Left ventricle myocardium superior (tissue), 1 donor: ENCODE data around the gene RPS6KA4. TPM values are rescaled to one million over a fixed set of nuclear protein-coding genes. Genes with fewer than 3 reads are reported as not detected.
A peak's percentile ranks its signal among the peaks of the same experiment; 100 is the strongest.

Source experiments
- ATAC-seq: fragments of 200-7000 bp; cut with Tn5 transposase; one replicate; pipeline ENCODE4 v1.9.1; 2020; ENCODE audit warnings: mild to moderate bottlenecking, moderate library complexity
- DNase-seq: peaks from one replicate; pipeline ENCODE4 v3.0.0-alpha.2; 2020
- intact Hi-C: fragments of 100-400 bp; cut with micrococcal nuclease; formaldehyde crosslinking; loops from one replicate; pipeline ENCODE4 v1.11.0; 2022
- total RNA-seq: library from RNA; stranded (reverse); fragmentation: NEBNext Ultra II Directional; extraction: Animal tissue kit (Norgen Biotek cat#: 25700); gene quantifications from one replicate; pipeline ENCODE4 v1.2.1, GENCODE V29; 2021
- donor health status: DM: no; HTN: yes; CAD: no; lungs with severe emphysema.

Gene RPS6KA4
- total RNA-seq, 1 donor from 2014 or later, result 15.1 TPM

DNA sequence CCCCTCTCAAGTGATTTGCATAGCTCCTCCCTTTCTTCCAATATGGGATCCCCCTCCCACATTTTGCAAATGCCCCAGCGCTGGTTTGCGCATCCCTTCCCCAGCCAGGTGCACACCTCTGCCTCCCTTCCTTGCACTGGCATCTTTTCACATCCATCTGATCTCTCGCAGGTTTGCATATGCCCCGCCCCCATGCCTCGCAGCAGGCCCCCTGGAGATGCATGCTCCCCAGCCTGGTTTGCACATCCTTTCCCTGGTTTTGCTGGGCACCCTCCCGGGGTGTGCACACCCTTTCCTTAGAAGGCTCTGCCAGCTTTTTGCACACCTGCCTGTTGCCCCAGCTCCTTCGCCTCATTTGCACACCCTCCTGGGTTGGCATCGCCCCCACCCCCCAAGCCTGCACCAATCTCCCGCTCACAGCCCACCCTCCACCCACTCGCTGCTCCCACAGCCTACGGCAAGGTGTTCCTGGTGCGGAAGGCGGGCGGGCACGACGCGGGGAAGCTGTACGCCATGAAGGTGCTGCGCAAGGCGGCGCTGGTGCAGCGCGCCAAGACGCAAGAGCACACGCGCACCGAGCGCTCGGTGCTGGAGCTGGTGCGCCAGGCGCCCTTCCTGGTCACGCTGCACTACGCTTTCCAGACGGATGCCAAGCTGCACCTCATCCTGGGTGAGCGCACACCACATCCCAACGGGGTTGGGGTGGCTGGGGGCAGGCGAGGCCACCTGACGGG is 917 bp downstream of the RPS6KA4 start:
- DNase-seq, result no peak
- no peak for ATAC-seq
- intact Hi-C loops, result no loop called here

GRCh38 chr11:64360448-64360921 is 1.5 kb downstream of the RPS6KA4 start:
- intact Hi-C loops, result no loop called here
- DNase-seq (no peak), ATAC-seq (no peak)

- intact Hi-C loops, result no loop called here
- ATAC-seq, result no peak
- no peak for DNase-seq
Observed at GRCh38 chr11:64361659-64362058, 2.7 kb downstream of the RPS6KA4 start.

GRCh38 chr11:64362339-64362738 is 3.4 kb downstream of the RPS6KA4 start:
- DNase-seq (no peak), ATAC-seq (no peak)
- intact Hi-C loops, result no loop called here

DNA sequence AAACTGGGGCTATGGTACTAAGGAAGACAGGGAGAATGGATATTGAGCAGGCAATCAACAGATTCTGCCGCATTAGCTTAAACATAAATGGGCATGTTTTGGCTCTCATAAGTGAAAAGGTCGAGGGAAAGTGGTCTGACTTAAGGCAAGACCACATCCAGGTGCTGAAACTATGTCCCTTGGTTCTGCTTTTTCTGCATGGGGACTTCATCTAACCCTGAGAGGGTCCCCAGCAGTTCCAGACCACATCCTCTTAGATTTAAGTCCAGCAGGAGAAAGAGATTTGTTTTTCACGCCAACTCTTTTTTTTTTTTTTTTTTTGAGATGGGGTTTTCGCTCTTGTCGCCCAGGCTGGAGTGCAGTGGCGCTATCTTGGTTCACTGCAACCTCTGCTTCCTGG is 5.5 kb downstream of the RPS6KA4 start:
- intact Hi-C loops, result no loop called here
- no peak for DNase-seq
- ATAC-seq, result no peak

DNA sequence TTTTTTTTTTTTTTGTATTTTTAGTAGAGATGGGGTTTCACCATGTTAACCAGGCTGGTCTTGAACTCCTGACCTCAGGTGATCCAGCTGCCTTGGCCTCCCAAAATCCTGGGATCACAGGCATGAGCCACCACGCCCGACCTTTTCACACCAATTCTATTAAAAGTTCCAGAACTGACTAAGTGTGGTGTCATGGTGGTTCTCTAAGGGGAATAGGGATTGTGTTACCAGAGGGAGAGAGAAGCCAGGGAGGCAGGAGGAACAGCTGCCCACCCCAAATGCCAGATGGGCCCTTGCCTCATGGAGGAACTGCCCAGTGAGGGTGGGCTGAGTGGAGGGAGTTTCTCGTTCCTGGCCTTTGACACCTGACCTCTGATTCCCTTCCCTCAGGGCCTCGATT is 5.9 kb downstream of the RPS6KA4 start:
- intact Hi-C loops, result no loop called here
- DNase-seq, result no peak
- ATAC-seq, result no peak

- DNase-seq, result no peak
- ATAC-seq, result no peak
- intact Hi-C loops, result no loop called here
Observed at GRCh38 chr11:64366751-64367150, 7.8 kb downstream of the RPS6KA4 start.

GRCh38 chr11:64367931-64368672 is 9.1 kb downstream of the RPS6KA4 start:
- ATAC-seq (no peak), DNase-seq (no peak)
- intact Hi-C loops, result no loop called here

DNA sequence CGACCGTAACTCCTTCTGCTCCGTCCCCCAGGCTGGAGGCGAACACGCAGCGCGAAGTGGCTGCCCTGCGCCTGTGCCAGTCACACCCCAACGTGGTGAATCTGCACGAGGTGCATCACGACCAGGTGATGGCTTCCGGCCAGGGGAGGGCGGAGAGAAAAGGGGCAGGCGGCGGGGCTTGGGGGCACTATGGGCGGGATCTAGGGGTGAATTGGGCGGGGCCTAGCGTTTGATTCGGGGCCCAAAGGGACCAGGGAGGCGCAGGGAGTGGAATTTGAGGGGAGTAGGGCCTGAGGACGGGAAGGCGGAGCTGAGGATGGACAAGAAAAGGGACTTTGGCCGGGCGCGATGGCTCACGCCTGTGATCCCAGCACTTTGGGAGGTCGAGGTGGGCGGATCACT is 9.7 kb downstream of the RPS6KA4 start:
- DNase-seq (no peak), ATAC-seq (no peak)
- intact Hi-C loops, result no loop called here

DNA sequence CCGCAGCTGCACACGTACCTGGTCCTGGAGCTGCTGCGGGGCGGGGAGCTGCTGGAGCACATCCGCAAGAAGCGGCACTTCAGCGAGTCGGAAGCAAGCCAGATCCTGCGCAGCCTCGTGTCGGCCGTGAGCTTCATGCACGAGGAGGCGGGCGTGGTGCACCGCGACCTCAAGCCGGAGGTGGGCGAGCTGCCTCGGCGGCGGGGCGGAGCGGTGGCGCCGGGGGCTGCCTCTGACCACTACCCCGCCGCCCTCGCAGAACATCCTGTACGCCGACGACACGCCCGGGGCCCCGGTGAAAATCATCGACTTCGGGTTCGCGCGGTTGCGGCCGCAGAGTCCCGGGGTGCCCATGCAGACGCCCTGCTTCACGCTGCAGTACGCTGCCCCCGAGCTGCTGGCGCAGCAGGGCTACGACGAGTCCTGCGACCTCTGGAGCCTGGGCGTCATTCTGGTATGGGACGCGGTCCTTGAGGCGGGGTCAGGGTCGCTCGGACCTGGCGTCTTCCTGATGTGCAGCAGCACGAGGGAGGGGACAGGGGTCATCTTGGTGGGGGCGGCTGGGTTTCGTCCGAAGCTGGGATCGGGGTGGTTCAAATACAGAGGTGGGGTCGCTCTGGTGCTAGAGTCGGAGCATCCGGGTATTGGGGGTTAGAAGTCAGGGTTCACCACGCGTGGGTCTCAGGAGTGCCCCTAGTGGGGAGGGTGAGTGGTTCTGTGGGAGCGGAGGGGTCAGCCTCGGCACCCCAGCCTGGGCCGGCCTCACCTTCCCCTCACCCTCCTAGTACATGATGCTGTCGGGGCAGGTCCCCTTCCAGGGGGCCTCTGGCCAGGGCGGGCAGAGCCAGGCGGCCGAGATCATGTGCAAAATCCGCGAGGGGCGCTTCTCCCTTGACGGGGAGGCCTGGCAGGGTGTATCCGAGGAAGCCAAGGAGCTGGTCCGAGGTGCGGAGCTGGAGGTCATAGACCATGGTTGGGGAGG is 10.8 kb downstream of the RPS6KA4 start:
- no peak for ATAC-seq
- no peak for DNase-seq
- intact Hi-C loops, result no loop called here

DNA sequence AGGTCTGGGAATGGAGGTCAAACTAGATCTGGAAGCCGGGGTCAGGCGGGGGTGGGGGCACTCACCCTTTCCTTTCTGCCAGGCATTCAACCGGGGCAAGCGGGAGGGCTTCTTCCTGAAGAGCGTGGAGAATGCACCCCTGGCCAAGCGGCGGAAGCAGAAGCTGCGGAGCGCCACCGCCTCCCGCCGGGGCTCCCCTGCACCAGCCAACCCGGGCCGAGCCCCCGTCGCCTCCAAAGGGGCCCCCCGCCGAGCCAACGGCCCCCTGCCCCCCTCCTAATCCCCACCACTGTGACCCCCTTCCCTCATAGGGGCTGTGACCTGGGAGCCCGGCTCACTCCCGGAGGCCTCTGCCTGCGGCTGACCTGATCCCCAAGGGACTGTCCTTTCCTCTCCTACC is 12.2 kb downstream of the RPS6KA4 start:
- intact Hi-C loops, result no loop called here
- no peak for DNase-seq
- ATAC-seq, result no peak

- no peak for DNase-seq
- ATAC-seq, result no peak
- intact Hi-C loops, result no loop called here
Observed at GRCh38 chr11:64372021-64372420, 13.1 kb downstream of the RPS6KA4 start.

DNA sequence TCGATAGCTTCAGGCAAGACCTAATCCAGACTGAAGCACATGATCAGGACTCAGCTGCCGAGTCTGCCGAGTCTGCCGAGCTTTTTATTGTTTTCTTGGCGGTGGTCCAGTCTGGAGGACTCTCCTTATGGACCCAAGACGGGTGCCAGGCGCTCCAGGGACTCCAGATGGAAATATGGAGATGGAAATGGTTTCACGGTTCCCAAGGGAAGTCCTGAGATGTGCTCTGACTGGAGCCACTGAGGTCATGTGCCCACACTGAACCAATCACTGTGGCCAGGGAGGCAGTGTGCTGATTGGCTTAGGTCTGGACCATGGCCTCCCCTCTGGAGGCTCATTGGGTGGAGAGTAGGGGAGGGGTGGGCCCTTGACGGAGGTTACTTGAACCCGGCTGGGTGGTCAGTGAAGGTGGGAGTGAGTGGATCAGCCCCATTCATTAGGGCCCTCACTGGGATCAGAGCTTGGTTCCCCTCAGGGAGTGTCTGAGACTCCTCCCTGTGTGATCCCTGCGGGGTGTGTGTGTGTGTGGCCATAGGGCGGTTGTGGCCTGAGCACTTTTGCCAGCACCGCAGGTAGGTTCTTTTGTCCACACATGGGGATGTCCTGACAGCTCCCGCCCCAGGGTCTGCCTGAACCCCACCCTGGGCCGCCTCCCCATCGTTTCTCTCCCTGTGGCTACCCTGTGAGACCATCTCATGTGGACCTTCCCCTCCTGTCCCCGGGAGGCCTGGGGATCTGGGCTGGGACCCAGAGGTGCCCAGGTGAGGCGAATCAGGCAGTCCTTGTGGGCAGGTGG is 14.0 kb downstream of the RPS6KA4 start:
- ATAC-seq, result peak; percentile 27
- no peak for DNase-seq
- intact Hi-C loops, result no loop called here

- DNase-seq (no peak), ATAC-seq (no peak)
- intact Hi-C loops, result no loop called here
Observed at GRCh38 chr11:64373598-64373974, 14.6 kb downstream of the RPS6KA4 start.

GRCh38 chr11:64376071-64376470 is 17.1 kb downstream of the RPS6KA4 start:
- ATAC-seq (no peak), DNase-seq (no peak)
- intact Hi-C loops, result no loop called here

- ATAC-seq (peak; percentile 61), DNase-seq (no peak)
- intact Hi-C loops, result no loop called here
Observed at GRCh38 chr11:64378335-64378880, 19.4 kb downstream of the RPS6KA4 start.

DNA sequence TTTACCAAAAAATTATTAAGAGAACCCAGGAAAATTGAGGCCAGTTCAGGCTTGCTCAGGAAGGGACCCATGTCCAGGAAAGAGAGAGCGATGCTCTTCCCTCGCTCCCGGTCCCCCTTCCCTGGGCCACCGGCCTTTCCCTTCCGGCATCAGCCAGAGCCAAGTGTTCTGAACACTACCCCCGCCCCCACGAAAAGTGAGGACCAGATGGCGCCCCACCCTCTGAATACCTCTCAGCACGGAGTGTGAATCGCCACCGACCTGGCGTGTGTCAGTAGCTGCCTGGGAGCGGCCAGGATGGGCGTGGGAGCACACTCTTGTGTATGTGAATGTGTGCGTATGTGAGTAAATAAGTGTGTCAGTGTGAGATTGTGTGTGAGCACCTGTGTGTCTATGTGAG is 20.2 kb downstream of the RPS6KA4 start:
- intact Hi-C loops, result no loop called here
- no peak for DNase-seq
- no peak for ATAC-seq

- ATAC-seq, result no peak
- DNase-seq, result no peak
- intact Hi-C loops, result no loop called here
Observed at GRCh38 chr11:64379817-64380709, 21.1 kb downstream of the RPS6KA4 start.
